ENCODE data around the gene RNF144B.

DNA sequence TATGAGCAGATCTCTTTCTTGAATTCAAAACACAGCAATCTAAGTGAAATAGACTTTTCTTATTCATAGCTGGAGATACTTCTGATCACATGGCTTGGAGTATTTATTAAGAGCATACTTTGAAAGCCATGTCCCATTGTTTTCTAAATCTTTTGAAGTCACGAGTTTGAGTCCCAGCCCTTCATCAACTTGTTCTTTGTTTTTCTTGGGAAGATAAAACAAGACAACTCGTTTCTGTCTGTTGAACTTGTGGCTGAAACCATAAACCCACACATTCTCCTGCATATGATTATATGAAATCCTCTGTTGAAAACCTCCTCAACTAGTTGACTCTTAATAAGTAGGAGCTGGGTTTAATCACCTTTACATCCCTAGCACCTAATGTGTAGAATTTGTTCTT is 3.3 kb downstream of the RNF144B start:
- TF ChIP-seq POLR2A (IDR thresholded peaks at IDR 0.05; ENCODE audit: low read length), result no peak
- TF ChIP-seq SMC3 (IDR thresholded peaks at IDR 0.05), result no peak
- TF ChIP-seq, protein P1, sequence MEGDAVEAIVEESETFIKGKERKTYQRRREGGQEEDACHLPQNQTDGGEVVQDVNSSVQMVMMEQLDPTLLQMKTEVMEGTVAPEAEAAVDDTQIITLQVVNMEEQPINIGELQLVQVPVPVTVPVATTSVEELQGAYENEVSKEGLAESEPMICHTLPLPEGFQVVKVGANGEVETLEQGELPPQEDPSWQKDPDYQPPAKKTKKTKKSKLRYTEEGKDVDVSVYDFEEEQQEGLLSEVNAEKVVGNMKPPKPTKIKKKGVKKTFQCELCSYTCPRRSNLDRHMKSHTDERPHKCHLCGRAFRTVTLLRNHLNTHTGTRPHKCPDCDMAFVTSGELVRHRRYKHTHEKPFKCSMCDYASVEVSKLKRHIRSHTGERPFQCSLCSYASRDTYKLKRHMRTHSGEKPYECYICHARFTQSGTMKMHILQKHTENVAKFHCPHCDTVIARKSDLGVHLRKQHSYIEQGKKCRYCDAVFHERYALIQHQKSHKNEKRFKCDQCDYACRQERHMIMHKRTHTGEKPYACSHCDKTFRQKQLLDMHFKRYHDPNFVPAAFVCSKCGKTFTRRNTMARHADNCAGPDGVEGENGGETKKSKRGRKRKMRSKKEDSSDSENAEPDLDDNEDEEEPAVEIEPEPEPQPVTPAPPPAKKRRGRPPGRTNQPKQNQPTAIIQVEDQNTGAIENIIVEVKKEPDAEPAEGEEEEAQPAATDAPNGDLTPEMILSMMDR (IDR thresholded peaks at IDR 0.05), result no peak
- TF ChIP-seq CHD4 (IDR thresholded peaks at IDR 0.05; ENCODE audit: borderline replicate concordance), result no peak
- TF ChIP-seq, protein P2, sequence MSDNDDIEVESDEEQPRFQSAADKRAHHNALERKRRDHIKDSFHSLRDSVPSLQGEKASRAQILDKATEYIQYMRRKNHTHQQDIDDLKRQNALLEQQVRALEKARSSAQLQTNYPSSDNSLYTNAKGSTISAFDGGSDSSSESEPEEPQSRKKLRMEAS (IDR thresholded peaks at IDR 0.05), result no peak
- TF ChIP-seq, protein P3, sequence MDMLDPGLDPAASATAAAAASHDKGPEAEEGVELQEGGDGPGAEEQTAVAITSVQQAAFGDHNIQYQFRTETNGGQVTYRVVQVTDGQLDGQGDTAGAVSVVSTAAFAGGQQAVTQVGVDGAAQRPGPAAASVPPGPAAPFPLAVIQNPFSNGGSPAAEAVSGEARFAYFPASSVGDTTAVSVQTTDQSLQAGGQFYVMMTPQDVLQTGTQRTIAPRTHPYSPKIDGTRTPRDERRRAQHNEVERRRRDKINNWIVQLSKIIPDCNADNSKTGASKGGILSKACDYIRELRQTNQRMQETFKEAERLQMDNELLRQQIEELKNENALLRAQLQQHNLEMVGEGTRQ (IDR thresholded peaks at IDR 0.05), result no peak
- TF ChIP-seq CHD2 (IDR thresholded peaks at IDR 0.05; ENCODE audit: low read length, partially characterized antibody), result no peak
- TF ChIP-seq POLR2AphosphoS2 (conservative IDR thresholded peaks at IDR 0.05; ENCODE audit: low read length), result no peak
- no peak for TF ChIP-seq MAFK (IDR thresholded peaks at IDR 0.05; ENCODE audit: partially characterized antibody)
